GM19468 (cell line): ENCODE measurements around the gene GLIPR1L1.
A peak's percentile ranks its signal among the peaks of the same experiment; 100 is the strongest.

ENCODE experiments used
- ATAC-seq: cut with Tn5 transposase; IDR thresholded peaks from one replicate; pipeline ENCODE4 v1.9.1; 2021; ENCODE audit warnings: mild to moderate bottlenecking, moderate library complexity, moderate number of reproducible peaks; ENCODE audit not compliant: unreplicated experiment; ENCODE audit errors: extremely low read depth

GLIPR1L1 gene, protein sequence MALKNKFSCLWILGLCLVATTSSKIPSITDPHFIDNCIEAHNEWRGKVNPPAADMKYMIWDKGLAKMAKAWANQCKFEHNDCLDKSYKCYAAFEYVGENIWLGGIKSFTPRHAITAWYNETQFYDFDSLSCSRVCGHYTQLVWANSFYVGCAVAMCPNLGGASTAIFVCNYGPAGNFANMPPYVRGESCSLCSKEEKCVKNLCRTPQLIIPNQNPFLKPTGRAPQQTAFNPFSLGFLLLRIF

DNA sequence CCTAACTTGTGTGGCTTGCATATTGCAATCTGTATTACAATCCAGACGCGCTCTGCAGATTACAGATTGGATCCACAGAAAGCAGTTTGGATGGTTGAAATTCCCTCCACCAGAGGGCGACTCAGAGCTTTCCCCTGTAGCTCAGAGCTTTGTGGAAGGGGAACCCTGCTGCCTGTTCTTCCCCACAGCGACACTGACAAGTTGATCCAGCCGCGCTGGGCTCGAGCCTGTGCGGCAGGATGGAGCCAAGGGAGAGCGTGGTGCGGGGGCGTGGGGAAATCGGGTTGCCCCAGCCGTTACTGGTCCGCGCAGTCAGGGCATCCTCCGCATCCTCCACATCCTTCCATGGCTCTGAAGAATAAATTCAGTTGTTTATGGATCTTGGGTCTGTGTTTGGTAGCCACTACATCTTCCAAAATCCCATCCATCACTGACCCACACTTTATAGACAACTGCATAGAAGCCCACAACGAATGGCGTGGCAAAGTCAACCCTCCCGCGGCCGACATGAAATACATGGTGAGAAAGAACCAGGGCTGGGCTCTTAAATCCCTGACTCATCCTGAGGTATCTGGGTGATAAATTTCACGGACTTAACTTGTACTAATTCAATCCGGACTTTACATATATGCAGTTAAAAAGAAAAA is at the start of gene GLIPR1L1:
Gene GLIPR1L1, plus strand, starts transcription at position 287 of the 647 bp plus-strand sequence. Its CDS starts 59 bp downstream, at position 346.
- ATAC-seq, result peak; percentile 44

DNA sequence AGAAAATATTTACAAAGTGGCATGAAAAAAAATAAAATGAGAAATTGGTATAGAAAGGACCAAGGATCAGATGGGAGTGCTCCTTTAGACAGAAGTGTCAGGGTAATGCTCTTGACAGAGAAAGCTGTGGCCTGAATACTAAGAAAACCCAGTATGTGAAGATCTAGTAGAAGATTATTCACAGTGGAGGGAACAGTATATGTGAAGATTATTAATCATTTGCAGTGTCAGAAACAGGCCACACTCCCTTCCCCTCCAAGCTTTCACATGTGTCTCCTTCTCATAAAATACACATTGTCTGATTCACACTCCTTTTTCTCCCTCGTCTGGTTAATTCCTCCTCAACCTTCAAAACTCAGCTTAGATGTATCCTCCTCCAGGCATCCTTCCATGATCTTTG is 45.6 kb upstream of the GLIPR1L1 start:
- no peak for ATAC-seq

DNA sequence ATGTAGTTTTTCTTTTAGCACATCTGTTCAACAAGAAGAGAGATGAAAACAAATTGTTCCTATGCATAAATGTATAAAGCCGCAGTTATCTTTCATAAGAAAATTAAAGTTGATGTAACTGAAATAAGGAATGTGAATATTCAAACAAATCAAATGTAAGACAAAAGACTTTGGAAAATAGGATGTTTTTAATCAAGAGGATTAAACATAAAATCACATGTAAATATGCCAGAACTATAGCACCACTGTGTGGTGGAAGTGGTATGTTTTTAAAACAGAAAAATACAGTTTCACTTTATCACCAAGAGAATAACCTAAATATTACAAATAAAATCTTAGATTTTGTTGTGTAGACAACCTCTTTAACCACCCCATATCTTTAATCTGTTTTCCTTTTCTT is 44.7 kb upstream of the GLIPR1L1 start:
- no peak for ATAC-seq

DNA sequence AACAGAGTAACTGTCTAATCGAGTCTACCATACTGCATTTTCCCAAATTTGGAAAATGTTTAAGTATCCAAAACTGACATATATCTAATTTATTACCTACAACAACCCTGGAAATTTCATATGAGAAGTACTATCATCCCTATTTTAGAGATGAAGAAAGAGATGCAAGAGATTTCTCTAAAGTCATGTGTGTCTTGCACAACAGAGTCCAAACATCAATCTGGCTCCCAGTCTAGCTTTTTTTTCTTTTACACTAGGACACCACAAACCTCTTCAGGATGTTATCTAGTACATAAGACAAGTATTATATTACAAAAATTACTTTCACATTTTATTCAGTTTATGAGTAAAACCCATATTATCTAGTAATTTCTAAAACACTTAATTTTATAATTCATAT is 43.5 kb upstream of the GLIPR1L1 start:
- no peak for ATAC-seq

DNA sequence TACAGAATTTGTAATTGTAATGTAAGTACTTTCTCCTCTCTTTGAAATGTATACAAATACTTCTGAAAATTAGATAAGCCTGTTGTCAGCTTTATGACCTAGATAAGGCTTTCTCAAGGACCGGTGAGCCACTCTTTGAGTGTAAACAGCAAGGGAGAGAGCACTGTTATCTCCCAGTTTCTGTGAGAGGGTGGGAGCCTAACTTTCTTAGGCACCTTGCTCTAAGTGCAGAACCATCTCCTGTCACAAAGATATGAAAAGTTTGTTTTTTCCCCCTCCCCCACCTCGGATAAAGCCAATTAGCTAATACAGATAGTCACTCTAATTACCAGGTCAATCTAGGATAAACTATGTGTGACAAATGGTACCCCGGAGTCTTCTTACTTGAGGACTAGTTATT is 40.1 kb upstream of the GLIPR1L1 start:
- no peak for ATAC-seq

DNA sequence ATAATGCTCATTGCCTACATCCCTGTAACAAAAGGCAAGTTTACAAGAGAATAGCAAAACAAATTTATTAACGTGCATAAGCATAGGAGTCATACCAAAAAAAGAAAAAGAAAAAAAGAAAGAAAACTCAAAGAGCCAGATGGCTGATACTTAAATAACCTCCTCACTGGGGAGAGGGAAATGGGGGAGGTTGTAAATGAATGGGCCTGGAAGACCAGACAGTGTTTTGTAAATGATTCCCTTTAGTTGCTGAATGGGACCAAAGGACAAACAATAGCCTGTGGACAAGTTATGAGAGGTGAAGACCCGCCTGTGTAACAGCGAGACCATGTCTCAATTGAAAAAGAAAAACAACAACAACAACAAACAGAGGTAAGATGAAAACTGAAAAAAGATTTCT is 39.7 kb upstream of the GLIPR1L1 start:
- no peak for ATAC-seq

DNA sequence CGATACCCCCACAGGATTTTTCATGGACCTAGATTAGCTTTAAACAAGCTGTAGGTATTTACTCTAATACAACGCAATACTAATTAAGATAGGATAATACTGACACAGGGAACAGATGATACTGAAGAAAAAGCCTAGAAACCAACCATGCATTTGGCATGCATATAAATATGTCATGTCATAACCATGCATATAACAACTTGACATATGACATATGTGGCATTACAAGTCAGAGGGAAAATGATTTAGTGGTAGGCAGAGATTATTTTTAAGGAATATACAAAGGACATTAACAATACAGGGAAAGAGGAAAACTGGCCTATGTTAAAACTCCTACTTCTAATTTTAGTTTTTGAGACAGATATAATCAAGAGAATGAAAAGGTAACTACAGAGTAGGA is 32.2 kb upstream of the GLIPR1L1 start:
- ATAC-seq, result no peak

DNA sequence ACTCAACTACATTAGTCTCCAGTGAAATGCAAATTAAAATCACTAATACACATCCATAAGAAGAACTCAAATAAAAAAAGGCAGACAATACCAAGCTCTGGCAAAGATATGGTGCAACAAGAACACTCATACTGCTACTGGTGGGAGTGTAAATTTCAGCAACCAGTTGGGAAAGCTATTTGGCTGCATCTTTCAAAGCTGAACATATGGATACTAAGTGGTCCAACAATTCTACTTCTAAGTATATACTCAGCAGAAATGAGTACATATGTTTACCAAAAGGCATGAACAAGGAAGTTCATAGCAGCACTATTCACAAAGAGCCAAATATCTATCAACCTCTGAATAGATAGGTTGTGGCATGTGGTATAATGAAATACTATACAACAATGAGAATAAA is 31.7 kb upstream of the GLIPR1L1 start:
- ATAC-seq, result no peak

DNA sequence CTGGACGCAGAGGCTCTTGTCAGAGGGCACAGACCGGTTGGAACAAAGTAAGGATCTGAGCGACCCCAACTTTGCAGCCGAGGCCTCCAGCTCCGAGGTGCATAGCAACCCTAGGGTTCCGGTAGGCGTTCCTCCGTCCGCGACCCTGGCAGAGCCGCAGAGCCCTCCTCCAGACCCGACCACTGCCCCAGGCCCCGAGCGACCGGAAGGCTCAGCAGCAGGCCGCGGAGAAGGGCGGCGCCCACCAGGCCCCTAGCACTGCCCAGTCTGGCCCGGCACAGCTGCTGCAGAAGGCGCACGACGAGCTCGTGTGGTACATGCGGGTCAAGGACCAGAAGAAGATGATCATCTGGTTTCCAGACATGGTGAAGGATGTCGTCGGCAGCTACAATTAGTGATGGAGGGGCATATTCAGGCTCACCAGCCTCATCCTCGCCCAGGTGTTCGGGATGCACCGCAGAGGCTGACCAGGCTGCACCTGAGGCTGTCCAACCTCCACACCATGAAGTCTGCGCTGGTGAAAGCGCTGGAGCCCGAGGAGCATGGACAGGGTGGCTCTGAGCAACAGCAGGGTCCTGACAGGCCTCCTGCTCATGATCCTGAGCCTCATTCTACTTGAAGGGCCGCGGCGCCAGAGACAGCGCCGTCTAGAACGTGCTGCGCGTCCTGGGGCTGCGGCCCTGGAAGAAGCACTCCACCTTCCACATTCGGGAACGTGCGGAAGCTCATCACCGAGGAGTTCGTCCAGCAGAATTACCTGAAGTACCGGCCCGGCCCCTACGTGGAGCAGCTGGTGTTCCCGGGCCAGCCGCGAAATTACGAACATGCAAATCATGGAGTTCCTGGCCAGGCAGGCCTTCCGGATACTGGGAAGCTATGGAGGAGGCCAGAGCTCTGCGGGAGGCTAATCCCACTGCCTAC is 28.8 kb upstream of the GLIPR1L1 start:
- no peak for ATAC-seq

DNA sequence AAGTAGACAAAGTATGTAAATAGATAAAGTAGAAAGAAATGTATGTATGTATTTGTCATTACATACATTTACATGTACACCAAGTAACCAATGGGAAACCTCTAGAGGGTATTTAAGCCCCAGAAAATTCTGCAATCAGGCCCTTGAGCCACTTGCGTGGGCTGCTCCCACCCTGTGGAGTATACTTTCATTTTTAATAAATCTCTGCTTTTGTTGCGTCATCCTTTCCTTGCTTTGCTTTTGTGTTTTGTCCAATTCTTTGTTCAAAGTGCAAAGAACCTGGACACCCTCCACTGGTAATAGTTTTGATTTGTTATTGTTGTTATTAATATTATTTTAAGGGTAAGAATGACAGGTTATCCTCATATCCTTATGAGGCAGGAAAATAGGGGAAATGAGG is 26.2 kb upstream of the GLIPR1L1 start:
- no peak for ATAC-seq

DNA sequence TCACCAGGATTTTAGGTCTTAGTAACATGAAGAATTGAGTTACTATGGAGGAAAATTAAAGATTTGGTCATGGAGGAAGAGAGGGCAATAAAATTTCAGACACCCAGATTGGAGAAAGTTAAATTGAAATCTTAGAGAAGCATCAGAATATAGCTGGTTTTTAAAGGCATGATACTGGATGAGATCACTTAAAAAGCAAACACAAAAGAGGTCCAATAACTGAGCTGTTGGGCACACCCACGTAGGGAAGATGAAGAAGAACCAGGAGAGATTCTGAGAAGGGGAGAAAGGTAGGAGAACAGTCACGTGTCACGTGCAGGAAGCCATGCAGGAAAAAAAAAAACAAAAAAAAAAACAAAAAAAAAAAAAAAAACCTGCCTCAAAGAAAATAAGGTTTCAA is 23.1 kb upstream of the GLIPR1L1 start:
- no peak for ATAC-seq

DNA sequence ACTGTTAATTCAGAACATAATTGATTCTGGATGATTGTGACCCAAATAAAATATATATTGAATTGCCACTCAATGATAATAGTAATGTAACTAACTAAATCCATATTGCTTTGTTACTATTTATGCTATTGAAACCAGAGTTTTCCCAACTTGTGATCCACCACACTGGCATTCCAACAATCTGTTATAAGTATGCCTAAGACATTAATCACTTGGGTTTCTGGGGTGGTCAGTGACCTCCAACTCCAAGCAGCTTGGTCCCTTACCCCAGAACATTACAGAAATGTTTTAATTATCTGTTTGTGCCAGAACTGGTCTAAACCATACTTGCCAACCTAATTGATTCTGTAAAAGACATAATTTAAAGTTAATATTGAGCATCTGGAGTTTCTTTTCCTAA is 19.0 kb upstream of the GLIPR1L1 start:
- ATAC-seq, result no peak

DNA sequence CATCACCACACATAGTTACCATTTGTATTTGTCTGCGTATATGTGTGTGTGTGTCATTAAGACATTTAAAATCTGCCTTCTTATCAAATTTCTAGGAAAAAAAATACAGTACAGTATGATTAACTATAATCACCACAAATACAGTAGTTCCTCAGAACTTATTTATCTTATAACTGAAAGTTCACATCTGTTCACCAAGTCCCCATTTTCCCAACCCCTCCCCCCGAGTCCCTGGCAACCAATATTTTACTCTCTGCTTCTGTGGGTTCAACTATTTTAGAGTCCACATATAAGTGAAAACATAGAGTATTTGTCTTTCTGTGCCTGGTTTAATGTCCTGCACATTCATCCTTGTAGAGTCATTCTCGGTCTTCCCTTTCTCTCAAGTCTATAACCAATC is 16.7 kb upstream of the GLIPR1L1 start:
- no peak for ATAC-seq

DNA sequence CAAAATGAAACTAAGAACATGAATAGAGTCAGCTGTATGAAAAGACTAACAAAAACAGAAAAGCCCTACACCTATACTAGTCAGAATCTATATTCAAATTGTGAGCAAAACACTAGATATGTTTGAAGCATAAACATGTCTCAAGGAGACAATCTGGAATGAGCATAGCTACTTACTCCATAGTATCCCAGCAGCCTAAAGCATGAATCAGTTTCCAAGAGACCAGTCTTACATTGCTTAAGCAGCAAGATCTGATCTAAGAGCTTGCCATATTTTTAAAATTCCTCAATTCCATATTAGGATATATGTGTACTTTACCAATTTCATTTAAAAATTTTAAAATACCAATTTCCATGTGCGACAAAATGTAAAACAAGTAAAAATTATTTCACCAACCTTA is 12.0 kb upstream of the GLIPR1L1 start:
- ATAC-seq, result no peak

DNA sequence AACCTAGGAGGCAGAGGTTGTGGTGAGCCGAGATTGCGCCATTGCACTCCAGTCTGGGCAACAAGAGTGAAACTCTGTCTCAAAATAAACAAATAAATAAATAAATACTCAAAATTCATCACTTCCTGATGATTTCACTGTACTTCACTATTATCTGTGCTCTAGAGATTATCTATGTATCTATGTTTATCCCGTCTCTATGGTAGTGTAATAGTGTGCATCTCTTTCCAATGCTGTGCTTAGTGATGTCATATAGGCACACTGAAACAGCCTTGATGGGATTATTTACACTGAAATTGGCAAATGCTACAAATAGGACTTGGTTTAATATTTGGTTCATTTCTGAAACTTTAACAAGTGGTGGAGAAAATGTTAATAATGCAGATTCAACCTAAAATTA is 10.8 kb upstream of the GLIPR1L1 start:
- no peak for ATAC-seq

DNA sequence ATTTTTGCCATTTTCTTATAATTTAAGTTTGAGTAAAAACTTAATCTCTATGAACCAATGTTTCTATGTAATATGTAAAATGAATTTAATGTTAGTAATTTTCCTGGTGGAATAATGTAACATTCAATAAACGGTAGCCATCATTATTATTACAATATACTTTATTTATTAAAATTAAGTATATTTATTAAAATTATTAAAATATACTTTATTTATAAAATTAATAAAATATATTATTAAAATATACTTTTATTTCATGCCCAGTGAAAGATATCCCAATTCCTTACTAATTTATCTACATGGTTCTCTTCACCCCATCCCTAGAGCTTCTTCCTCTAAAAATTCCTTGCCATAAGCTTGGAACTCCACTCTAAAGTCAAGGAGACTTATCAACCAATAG is 6.8 kb upstream of the GLIPR1L1 start:
- no peak for ATAC-seq

DNA sequence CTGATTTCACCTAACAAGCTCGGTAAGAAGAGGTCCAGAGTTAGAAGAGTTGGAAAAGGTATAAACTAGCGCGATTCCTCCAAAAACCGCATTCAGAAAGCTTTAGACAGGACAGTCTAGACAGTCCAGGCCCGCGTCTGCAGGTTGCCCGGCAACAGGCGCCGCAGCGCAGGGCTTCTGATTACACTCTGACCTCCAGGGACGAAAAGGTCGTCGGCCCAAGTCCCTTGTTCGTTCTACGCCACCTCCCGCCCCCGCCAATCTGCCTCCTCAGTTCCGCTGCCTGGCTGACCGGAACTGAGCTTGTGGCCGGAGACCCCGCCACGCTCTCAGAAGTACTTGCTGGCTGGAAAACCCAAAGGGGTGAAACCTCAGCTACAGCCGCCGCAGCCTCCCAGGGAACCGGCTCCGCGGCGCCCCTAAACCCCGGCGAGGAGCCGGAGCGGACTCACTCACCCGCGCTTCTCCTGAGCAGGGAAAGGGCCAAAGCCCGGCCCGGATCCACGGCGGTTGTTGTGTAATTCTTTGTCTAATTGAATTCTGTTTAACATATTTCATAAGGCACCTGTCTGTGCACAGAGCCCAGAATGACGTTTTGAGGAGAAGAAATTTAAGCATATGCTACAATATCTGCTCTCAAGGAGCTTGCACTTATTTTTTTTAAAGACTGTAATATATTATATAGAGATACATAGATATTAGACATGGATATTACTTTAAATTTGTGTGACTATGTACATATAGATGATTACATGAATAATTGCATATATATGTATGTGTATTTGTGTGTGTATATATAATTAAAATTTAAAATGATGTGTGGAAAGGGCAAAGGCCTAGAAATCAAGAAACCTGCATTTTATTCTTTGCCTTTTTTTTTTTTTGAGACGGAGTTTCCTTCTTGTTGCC is 4.3 kb upstream of the GLIPR1L1 start, which contains the start of gene CAPS2:
Gene CAPS2, minus strand, starts transcription at position 407 of the 909 bp plus-strand sequence. CDS start 3,826 bp downstream, outside the sequence.
- ATAC-seq, result peak; percentile 83

DNA sequence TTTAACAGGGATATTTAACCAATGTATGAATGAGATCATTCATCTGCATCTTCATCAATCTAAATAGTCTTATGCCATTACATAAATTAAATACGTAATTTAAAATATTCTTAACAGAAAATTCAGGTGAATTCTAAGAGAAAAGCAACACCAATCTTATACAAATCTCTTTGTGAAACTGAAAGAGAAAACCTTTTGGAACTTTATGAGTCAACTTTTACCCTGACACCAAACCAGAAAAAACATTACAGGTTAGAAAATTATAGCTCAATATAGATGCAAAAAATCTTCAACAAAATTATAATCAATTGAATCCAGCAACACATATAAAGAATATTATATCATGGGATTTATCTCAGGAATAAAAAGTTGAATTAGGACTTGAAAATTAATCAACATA is 3.4 kb downstream of the GLIPR1L1 start:
- ATAC-seq, result peak; percentile 42

DNA sequence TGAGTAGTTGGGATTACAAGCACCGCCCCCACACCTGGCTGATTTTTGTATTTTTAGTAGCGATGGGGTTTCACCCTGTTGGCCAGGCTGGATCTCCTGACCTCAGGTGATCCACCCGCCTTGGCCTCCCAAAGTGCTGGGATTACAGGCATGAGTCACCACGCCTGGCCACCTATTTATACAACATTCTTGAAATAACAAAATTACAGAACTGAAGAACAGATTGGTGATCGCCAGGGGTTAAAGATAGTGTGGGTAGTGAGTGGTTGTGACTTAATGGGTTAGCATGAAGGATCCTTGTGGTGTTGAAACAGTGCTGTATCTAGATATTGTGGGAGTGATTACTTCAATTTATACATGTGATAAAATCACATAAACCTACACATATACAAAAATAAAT is 7.4 kb downstream of the GLIPR1L1 start:
- ATAC-seq, result no peak

DNA sequence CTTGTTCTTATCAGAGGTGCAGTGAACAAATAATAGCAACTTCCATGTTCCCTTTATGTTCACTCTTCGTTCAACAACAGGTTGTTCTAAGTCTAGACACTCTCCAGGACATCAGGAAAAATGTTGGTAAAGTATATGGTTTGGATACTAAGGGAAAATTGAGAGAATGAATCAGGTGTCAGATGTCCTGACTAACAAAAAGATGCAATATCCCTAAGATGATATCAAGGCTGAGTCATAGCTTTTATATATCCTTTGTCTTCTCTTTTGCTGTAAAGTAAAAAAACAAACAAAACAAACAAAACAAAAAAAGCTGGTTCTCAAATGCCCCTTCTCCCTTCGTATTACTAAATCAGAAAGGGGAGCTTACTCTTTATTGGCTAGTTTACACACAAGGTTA is 11.1 kb downstream of the GLIPR1L1 start:
- ATAC-seq, result no peak
